IMR-90 (cell line): Measurements from ENCODE around the gene SLC12A4. TPM values are rescaled to one million over a fixed set of nuclear protein-coding genes. Genes with fewer than 3 reads are reported as not detected.

Source experiments
- ATAC-seq: fragments of 200-7000 bp; cut with Tn5 transposase; 2 replicates; pipeline ENCODE4 v1.9.1; 2020; ENCODE audit warnings: low read depth, mild to moderate bottlenecking, moderate library complexity
- BruUV-seq: library from RNA; stranded (reverse); fragments of 400-500 nt; replicated peaks from 2 replicates; lab custom pipeline; 2021; lab: Mats Ljungman, UMichigan
- CTCF ChIA-PET: fragments of 300-600 bp; formaldehyde crosslinking; extraction: SDS; loops from one replicate; lab custom pipeline; 2021; ENCODE audit warnings: antibody characterized with exemption; lab: Yijun Ruan, JAX
- POLR2A ChIA-PET: fragments of 300-600 bp; sonication (Branson Sonifier 250); formaldehyde crosslinking; loops from one replicate; lab custom pipeline; 2022; ENCODE audit warnings: antibody characterized with exemption; ENCODE audit not compliant: unreplicated experiment; lab: Charles Lee
- DNase-seq: peaks from one replicate; pipeline ENCODE4 v3.0.0; 2013
- H2AFZ ChIP-seq: replicated peaks from 2 replicates; pipeline ENCODE3; 2013; ENCODE audit warnings: low read length, mild to moderate bottlenecking; ENCODE audit not compliant: poor library complexity
- H2AK5ac ChIP-seq: 2 replicates; pipeline ENCODE4 v1.6.1; 2013; ENCODE audit warnings: low read depth, low read length, inconsistent platforms
- H2AK9ac ChIP-seq: replicated peaks from 2 replicates; pipeline ENCODE3; 2013; ENCODE audit warnings: mild to moderate bottlenecking, low read depth, low read length, moderate library complexity; ENCODE audit not compliant: poor library complexity
- H2BK120ac ChIP-seq: 2 replicates; pipeline ENCODE4 v1.6.1; 2013; ENCODE audit warnings: low read depth, low read length, inconsistent platforms
- H2BK15ac ChIP-seq: 3 replicates; pipeline ENCODE4 v1.6.1; 2013; ENCODE audit warnings: low read depth, low read length, inconsistent platforms
- H2BK20ac ChIP-seq: 2 replicates; pipeline ENCODE4 v1.6.1; 2013; ENCODE audit warnings: low read depth, mild to moderate bottlenecking, inconsistent platforms, low read length, moderate library complexity
- H2BK5ac ChIP-seq: 2 replicates; pipeline ENCODE4 v1.6.1; 2013; ENCODE audit warnings: mild to moderate bottlenecking, low read depth, low read length, inconsistent platforms; ENCODE audit not compliant: poor library complexity, severe bottlenecking
- H3K14ac ChIP-seq: replicated peaks from 2 replicates; pipeline ENCODE4 v1.6.1; 2013; ENCODE audit warnings: low read depth, low read length, inconsistent platforms
- H3K18ac ChIP-seq: 2 replicates; pipeline ENCODE4 v1.6.1; 2013; ENCODE audit warnings: low read depth, low read length, control low read depth
- H3K23ac ChIP-seq: 2 replicates; pipeline ENCODE4 v1.6.1; 2013; ENCODE audit warnings: low read depth, low read length, inconsistent platforms
- H3K27ac ChIP-seq: 2 replicates; pipeline ENCODE4 v1.5.1; 2013; ENCODE audit warnings: mild to moderate bottlenecking, control low read depth, low read length; ENCODE audit not compliant: insufficient read depth
- H3K27me3 ChIP-seq: 2 replicates; pipeline ENCODE4 v1.6.1; 2013; ENCODE audit warnings: low read length; ENCODE audit not compliant: control insufficient read depth, insufficient read depth
- H3K36me3 ChIP-seq: 2 replicates; pipeline ENCODE4 v1.6.1; 2013; ENCODE audit warnings: low read length, mixed read lengths; ENCODE audit not compliant: control insufficient read depth, insufficient read depth
- H3K4ac ChIP-seq: 2 replicates; pipeline ENCODE4 v1.6.1; 2013; ENCODE audit warnings: low read depth, low read length, inconsistent platforms
- H3K4me1 ChIP-seq: 2 replicates; pipeline ENCODE4 v1.6.1; 2013; ENCODE audit warnings: low read length, mixed read lengths; ENCODE audit not compliant: control insufficient read depth, insufficient read depth
- H3K4me2 ChIP-seq: 2 replicates; pipeline ENCODE4 v1.6.1; 2013; ENCODE audit warnings: low read depth, mild to moderate bottlenecking, control low read depth, low read length, moderate library complexity
- H3K4me3 ChIP-seq: 2 replicates; pipeline ENCODE4 v1.5.1; 2013; ENCODE audit warnings: low read depth, mild to moderate bottlenecking, control low read depth, low read length, moderate library complexity; ENCODE audit not compliant: insufficient read depth
- H3K56ac ChIP-seq: 2 replicates; pipeline ENCODE4 v1.6.1; 2013; ENCODE audit warnings: low read length, inconsistent platforms; ENCODE audit not compliant: insufficient read depth; ENCODE audit errors: extremely low read depth
- H3K79me1 ChIP-seq, 2 experiments: 2 replicates each; pipeline ENCODE4 v1.6.1; 2013; ENCODE audit warnings: low read length in 2 of 2, inconsistent platforms in 1 of 2, low read depth in 1 of 2
- H3K9ac ChIP-seq: 2 replicates; pipeline ENCODE4 v1.6.1; 2013; ENCODE audit warnings: low read depth, low read length, control low read depth
- H3K9me1 ChIP-seq: 2 replicates; pipeline ENCODE4 v1.6.1; 2013; ENCODE audit warnings: low read length, inconsistent platforms; ENCODE audit not compliant: insufficient read depth
- H3K9me3 ChIP-seq: 2 replicates; pipeline ENCODE4 v1.6.1; 2013; ENCODE audit warnings: low read length; ENCODE audit not compliant: control insufficient read depth, insufficient read depth
- H4K20me1 ChIP-seq: 2 replicates; pipeline ENCODE4 v1.6.1; 2013; ENCODE audit warnings: low read length, inconsistent platforms; ENCODE audit not compliant: insufficient read depth
- H4K5ac ChIP-seq: 2 replicates; pipeline ENCODE4 v1.6.1; 2013; ENCODE audit warnings: mild to moderate bottlenecking, low read depth, low read length, control low read depth
- H4K8ac ChIP-seq, 2 experiments: 2 replicates each; pipeline ENCODE4 v1.6.1; 2013; ENCODE audit warnings: low read depth in 2 of 2, low read length in 2 of 2, control low read depth in 1 of 2, inconsistent platforms in 1 of 2
- H4K91ac ChIP-seq: 2 replicates; pipeline ENCODE4 v1.6.1; 2013; ENCODE audit warnings: low read depth, low read length, inconsistent platforms; ENCODE audit not compliant: insufficient read depth
- BHLHE40 ChIP-seq: fragments of 150-350 bp; IDR thresholded peaks from 2 replicates; pipeline ENCODE4 v1.6.1; 2016; ENCODE audit warnings: mild to moderate bottlenecking, low read depth, low read length
- CHD1 ChIP-seq: IDR thresholded peaks from 2 replicates; pipeline ENCODE4 v1.6.1; 2012; ENCODE audit warnings: low read depth, low read length, improper control_type of control experiment
- FOS ChIP-seq: fragments of 150-350 bp; IDR thresholded peaks from 2 replicates; pipeline ENCODE4 v1.6.1; 2016; ENCODE audit warnings: low read depth, low read length
- RFX5 ChIP-seq: IDR thresholded peaks from 2 replicates; pipeline ENCODE4 v1.8.0; 2012; ENCODE audit warnings: low read depth, mild to moderate bottlenecking, low read length, moderate library complexity
- WGBS, 2 experiments: methylation state at CpG; one replicate each; pipeline versions ENCODE4 v1.1.5 to v1.1.7; 2013; ENCODE audit warnings: missing lambda C conversion rate in 2 of 2; ENCODE audit not compliant: insufficient read length in 1 of 2; ENCODE audit errors: extremely low coverage in 2 of 2; 5-methylcytosine and 5-hydroxymethylcytosine counted together
- dilution Hi-C: fragments of 300-500 bp; cut with HindIII; formaldehyde crosslinking; loops from one replicate; pipeline ENCODE4 v1.14.3; 2018; ENCODE audit warnings: low sequenced_read_pairs; ENCODE audit not compliant: unreplicated experiment
- in situ Hi-C: fragments of 300-500 bp; cut with MboI; formaldehyde crosslinking; loops from 3 replicates; pipeline ENCODE4 v1.14.3; 2019; ENCODE audit warnings: low sequenced_read_pairs, inconsistent platforms, mixed read lengths
- intact Hi-C: fragments of 100-400 bp; cut with micrococcal nuclease; formaldehyde crosslinking; loops from 2 replicates; pipeline ENCODE4 v1.10.0; 2022
- polyA plus RNA-seq, 3 experiments: library from polyadenylated mRNA; depleted of rRNA; stranded (reverse); fragments of >200 nt; gene quantifications; 2 replicates each; pipeline ENCODE4 v1.2.3, GENCODE V29; 2012; ENCODE audit warnings: low replicate concordance in 1 of 3
- total RNA-seq: library from RNA; depleted of rRNA; stranded (reverse); fragments of >200 nt; gene quantifications from 2 replicates; pipeline ENCODE4 v1.2.3, GENCODE V29; 2012

The SLC12A4 gene
- total and polyA plus RNA-seq, 2 of the 4 experiments (the other 2 are of a cell fraction) = 36.6 to 132 TPM

- Histone ChIP-seq H3K23ac (no peak overlapping the region), H3K18ac (no peak overlapping the region)
- CTCF ChIA-PET = no interaction called here
Measured at GRCh38 chr16:67977005-67977404, 8.6 kb upstream of the SLC12A4 start.

More at GRCh38 chr16:67977005-67977404, 8.6 kb upstream of the SLC12A4 start:
- Histone ChIP-seq H2BK120ac (no peak overlapping the region), H3K9me3 (no peaks in the 10 kb centered on the region), H3K4me3 (no peak overlapping the region), H3K14ac (no peak overlapping the region), H3K27ac (no peak overlapping the region), H3K79me1 (no peaks in the 10 kb centered on the region), H2AFZ (no peak overlapping the region), H4K8ac (no peak overlapping the region), H3K4me1 (no peaks in the 10 kb centered on the region), H3K4ac (no peak overlapping the region), H2BK20ac (no peak overlapping the region), H3K9me1 (no peaks in the 10 kb centered on the region), H2BK5ac (no peak overlapping the region), H4K91ac (no peak overlapping the region), H2AK9ac (no peak overlapping the region), H3K27me3 (peaks cover 29% of the 10 kb centered on the region), H2AK5ac (no peak overlapping the region), H3K56ac (no peak overlapping the region), H2BK15ac (no peak overlapping the region), H3K36me3 (no peaks in the 10 kb centered on the region), H3K9ac (no peak overlapping the region), H4K20me1 (no peaks in the 10 kb centered on the region; the same call in 1 of the 2 replicates), H4K5ac (no peak overlapping the region), H3K4me2 (no peak overlapping the region)
- no peak for TF ChIP-seq CHD1
- no peak for TF ChIP-seq RFX5
- TF ChIP-seq FOS = no peak
- TF ChIP-seq BHLHE40 = no peak
- in situ Hi-C loops (no loop called here), dilution Hi-C loops (no loop called here), intact Hi-C loops (no loop called here)
- 50% methylated on average over 5 of the region's 5 CpGs; no CpG with 5 or more reads in 1 of the 2 experiments for WGBS, 2 experiments
- POLR2A ChIA-PET = no interaction called here
- ATAC-seq = no peak
- BruUV-seq = no TSS peak
- no peak for DNase-seq
